Panc1 (cell line): Measurements from ENCODE around the gene ITGAD. TPM values are rescaled to one million over a fixed set of nuclear protein-coding genes. Genes with fewer than 3 reads are reported as not detected.

Experiments used
- total RNA-seq: library from RNA; stranded (reverse); gene quantifications from one replicate; pipeline ENCODE4 v1.2.1, GENCODE V29; 2021; ENCODE audit not compliant: unreplicated experiment

The ITGAD gene
- total RNA-seq, 1 experiment from 2014 or later, result not detected

Other genes starting within 250 kb of the ITGAD start
- gene PRSS36, start 243.3 kb upstream of the ITGAD start, total RNA-seq, result 0.23 TPM
- 441 TPM for gene FUS, start 213.2 kb upstream of the ITGAD start, total RNA-seq
- gene PYCARD, start 190.6 kb upstream of the ITGAD start, total RNA-seq, result 99.4 TPM
- gene TRIM72, start 179.2 kb upstream of the ITGAD start, total RNA-seq, result 0.08 TPM
- gene PYDC1, start 176.2 kb upstream of the ITGAD start, total RNA-seq, result not detected
- gene ITGAM, start 133.4 kb upstream of the ITGAD start, total RNA-seq, result 1.3 TPM
- gene ITGAX, start 38.2 kb upstream of the ITGAD start, total RNA-seq, result 0.49 TPM
- gene COX6A2, start 35.0 kb downstream of the ITGAD start, total RNA-seq, result not detected
- gene ZNF843, start 49.5 kb downstream of the ITGAD start, total RNA-seq, result 0.41 TPM
- gene ARMC5, start 66.2 kb downstream of the ITGAD start, total RNA-seq, result 19.8 TPM
- 32.5 TPM for gene TGFB1I1, start 78.8 kb downstream of the ITGAD start, total RNA-seq
- gene SLC5A2, start 89.8 kb downstream of the ITGAD start, total RNA-seq, result 0.15 TPM
- 47.4 TPM for gene RUSF1, start 115.1 kb downstream of the ITGAD start, total RNA-seq
- gene AHSP, start 134.6 kb downstream of the ITGAD start, total RNA-seq, result not detected